Mesodermal cell (in vitro differentiated cells): ENCODE data around the gene VSTM2L.
"Not testable (repeated sequence)": the region's sequence is repeated elsewhere in the genome, so short reads cannot be mapped to it uniquely, and the experiment has no call there.

ENCODE experiments used
- H3K27ac ChIP-seq: 2 replicates; pipeline ENCODE4 v1.7.0; 2013; ENCODE audit warnings: mild to moderate bottlenecking, low read depth, low read length, moderate library complexity; ENCODE audit not compliant: severe bottlenecking
- H3K36me3 ChIP-seq: 2 replicates; pipeline ENCODE4 v1.7.1; 2013; ENCODE audit warnings: mild to moderate bottlenecking, low read length, moderate library complexity; ENCODE audit not compliant: control insufficient read depth, insufficient read depth
- H3K4me1 ChIP-seq: one replicate; pipeline ENCODE4 v1.7.1; 2013; ENCODE audit warnings: mild to moderate bottlenecking, low read length; ENCODE audit not compliant: insufficient read depth, control insufficient read depth, poor library complexity, severe bottlenecking
- H3K4me3 ChIP-seq: 2 replicates; pipeline ENCODE4 v1.7.0; 2013; ENCODE audit warnings: low read length, control low read depth, mild to moderate bottlenecking; ENCODE audit not compliant: insufficient read depth, poor library complexity, severe bottlenecking; ENCODE audit errors: extremely low read depth
- H3K9me3 ChIP-seq: 2 replicates; pipeline ENCODE4 v1.7.1; 2013; ENCODE audit warnings: mild to moderate bottlenecking, low read length, moderate library complexity; ENCODE audit not compliant: control insufficient read depth
- WGBS, 2 experiments: methylation state at CpG; one replicate each; pipeline ENCODE4 v1.1.5; 2013; ENCODE audit warnings: missing lambda C conversion rate in 2 of 2; ENCODE audit not compliant: insufficient coverage in 2 of 2; 5-methylcytosine and 5-hydroxymethylcytosine counted together

Gene VSTM2L

DNA sequence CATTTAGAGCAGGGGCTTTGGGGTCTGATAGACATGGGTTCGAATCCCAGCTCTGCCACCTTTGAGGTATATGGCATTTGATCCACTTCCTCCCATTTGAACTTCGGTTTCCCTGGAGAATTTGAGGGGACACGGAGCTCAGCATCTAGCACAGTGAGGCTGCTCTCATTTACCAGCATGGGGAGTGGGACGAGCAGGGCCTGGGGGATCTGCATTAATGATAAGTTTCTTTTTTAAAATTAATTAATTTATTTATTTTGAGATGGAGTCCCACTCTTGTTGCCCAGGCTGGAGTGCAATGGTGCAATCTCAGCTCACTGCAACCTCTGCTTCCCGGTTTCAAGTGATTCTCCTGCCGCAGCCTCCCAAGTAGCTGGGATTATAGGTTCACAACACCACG, 52.6 kb downstream of the VSTM2L start:
- 90 to 96% methylated on average over 3 to 5 of the region's 7 CpGs for WGBS, 2 experiments
- no peak overlapping the region for H3K4me3 ChIP-seq
- H3K27ac ChIP-seq = no peak overlapping the region
- H3K9me3 ChIP-seq = no peaks in the 10 kb centered on the region
- H3K36me3 ChIP-seq = no peaks in the 10 kb centered on the region
- no peaks in the 10 kb centered on the region for H3K4me1 ChIP-seq

DNA sequence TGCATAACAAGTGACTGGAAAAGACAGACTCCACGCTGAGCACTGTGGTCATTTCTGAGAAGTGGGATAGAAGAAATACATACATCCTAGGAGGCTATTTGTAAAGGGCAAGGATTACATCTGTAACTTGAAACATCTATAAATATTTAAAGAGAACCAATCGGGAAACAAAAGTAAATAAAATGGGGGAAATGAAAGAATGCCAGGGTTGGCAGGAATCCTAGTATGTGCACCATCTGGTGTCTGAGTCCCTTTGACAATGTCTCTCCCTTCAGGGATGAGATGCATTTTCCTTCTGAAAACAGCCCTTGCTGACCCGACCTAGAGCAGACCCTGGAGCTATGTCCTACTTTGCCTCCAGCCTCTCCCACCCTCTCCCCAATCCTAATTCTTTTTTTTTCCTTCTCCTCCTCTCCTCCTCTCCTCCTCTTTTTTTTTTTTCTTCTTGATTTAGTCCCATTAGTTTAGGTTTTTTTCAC, 53.2 kb downstream of the VSTM2L start:
- no peaks in the 10 kb centered on the region for H3K36me3 ChIP-seq
- H3K4me3 ChIP-seq = no peak overlapping the region
- H3K9me3 ChIP-seq = no peaks in the 10 kb centered on the region
- H3K4me1 ChIP-seq = no peaks in the 10 kb centered on the region
- WGBS, 2 experiments = 46 to 63% methylated on average over 1 to 2 of the region's 3 CpGs
- no peak overlapping the region for H3K27ac ChIP-seq

- 78 to 89% methylated on average over 1 of the region's 2 CpGs for WGBS, 2 experiments
Observed at GRCh38 chr20:37958856-37959520, 56.1 kb downstream of the VSTM2L start.

DNA sequence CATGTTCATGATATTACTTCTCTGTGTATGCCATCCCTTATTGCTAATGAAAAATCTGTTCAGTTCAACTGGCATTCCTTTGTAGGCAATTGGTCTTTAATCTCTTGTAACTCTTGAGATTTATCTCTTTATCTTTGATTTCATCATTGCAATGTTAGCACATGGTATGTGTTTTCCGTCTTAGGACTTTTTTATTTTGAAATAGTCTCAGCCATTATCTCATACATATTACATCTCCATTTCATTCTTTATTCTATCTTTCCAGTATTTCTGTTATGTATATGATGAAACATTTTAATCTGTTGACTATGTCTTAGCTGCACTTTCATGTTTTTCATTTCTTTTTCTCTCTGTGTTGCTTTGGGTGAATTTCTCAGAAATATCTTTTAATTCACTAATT, 58.1 kb downstream of the VSTM2L start:
- H3K36me3 ChIP-seq = no peaks in the 10 kb centered on the region
- H3K4me3 ChIP-seq = no peak overlapping the region
- no peak overlapping the region for H3K27ac ChIP-seq
- no peaks in the 10 kb centered on the region for H3K9me3 ChIP-seq
- H3K4me1 ChIP-seq = no peaks in the 10 kb centered on the region
- WGBS, 2 experiments = no CpG with 5 or more reads among the region's 1 CpG

More at GRCh38 chr20:37958856-37959520, 56.1 kb downstream of the VSTM2L start:
- Histone ChIP-seq H3K4me1 (no peaks in the 10 kb centered on the region), H3K4me3 (no peak overlapping the region), H3K36me3 (no peaks in the 10 kb centered on the region), H3K27ac (no peak overlapping the region), H3K9me3 (no peaks in the 10 kb centered on the region)

- not testable (repeated sequence) for H3K9me3 ChIP-seq, H3K27ac ChIP-seq, H3K36me3 ChIP-seq, H3K4me1 ChIP-seq, H3K4me3 ChIP-seq
- WGBS, 2 experiments = 100% methylated on average over 1 of the region's 2 CpGs; no CpG with 5 or more reads in 1 of the 2 experiments
Observed at GRCh38 chr20:37963483-37963882, 60.6 kb downstream of the VSTM2L start.

- H3K4me1 ChIP-seq = no peaks in the 10 kb centered on the region
- 61 to 72% methylated on average over 6 of the region's 6 CpGs for WGBS, 2 experiments
- H3K9me3 ChIP-seq = peaks cover 5% of the 10 kb centered on the region
- H3K4me3 ChIP-seq = no peak overlapping the region
- H3K27ac ChIP-seq = no peak overlapping the region
- H3K36me3 ChIP-seq = no peaks in the 10 kb centered on the region
Observed at GRCh38 chr20:37968841-37969401, 66.0 kb downstream of the VSTM2L start.

- H3K4me1 ChIP-seq = no peaks in the 10 kb centered on the region
- H3K27ac ChIP-seq = no peak overlapping the region
- WGBS, 2 experiments = 83 to 84% methylated on average over 5 to 7 of the region's 7 CpGs
- H3K4me3 ChIP-seq = no peak overlapping the region
- H3K36me3 ChIP-seq = no peaks in the 10 kb centered on the region
- H3K9me3 ChIP-seq = peaks cover 5% of the 10 kb centered on the region
Observed at GRCh38 chr20:37969949-37970855, 67.3 kb downstream of the VSTM2L start.

DNA sequence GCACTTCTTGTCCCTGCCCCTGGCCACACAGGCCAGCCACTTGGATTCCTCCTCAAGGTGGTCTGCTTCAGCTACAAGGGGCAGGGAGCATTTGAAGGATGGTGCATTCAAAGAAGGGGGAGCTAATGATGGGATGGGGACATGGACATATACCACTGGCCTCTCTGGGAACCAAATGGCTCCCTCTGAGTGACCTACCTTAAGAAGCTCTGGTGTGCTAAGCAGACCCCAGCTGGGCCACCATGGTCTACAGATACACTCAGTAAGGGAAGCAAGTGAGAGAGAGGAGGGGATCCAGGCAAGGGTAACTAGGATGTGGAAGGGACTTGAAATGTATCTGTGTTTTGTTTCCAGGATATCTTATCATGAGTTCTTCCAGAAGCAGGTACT, 67.9 kb downstream of the VSTM2L start:
- H3K4me3 ChIP-seq = no peak overlapping the region

GRCh38 chr20:37971561-37972127, 68.7 kb downstream of the VSTM2L start:
- H3K36me3 ChIP-seq = no peaks in the 10 kb centered on the region
- no peak overlapping the region for H3K27ac ChIP-seq
- peaks cover 5% of the 10 kb centered on the region for H3K9me3 ChIP-seq
- 93 to 94% methylated on average over 4 to 5 of the region's 5 CpGs for WGBS, 2 experiments
- no peaks in the 10 kb centered on the region for H3K4me1 ChIP-seq
- H3K4me3 ChIP-seq = no peak overlapping the region

More for the DNA sequence above, 67.9 kb downstream of the VSTM2L start:
- Histone ChIP-seq H3K27ac (no peak overlapping the region), H3K4me1 (no peaks in the 10 kb centered on the region), H3K9me3 (peaks cover 5% of the 10 kb centered on the region), H3K36me3 (no peaks in the 10 kb centered on the region)

DNA sequence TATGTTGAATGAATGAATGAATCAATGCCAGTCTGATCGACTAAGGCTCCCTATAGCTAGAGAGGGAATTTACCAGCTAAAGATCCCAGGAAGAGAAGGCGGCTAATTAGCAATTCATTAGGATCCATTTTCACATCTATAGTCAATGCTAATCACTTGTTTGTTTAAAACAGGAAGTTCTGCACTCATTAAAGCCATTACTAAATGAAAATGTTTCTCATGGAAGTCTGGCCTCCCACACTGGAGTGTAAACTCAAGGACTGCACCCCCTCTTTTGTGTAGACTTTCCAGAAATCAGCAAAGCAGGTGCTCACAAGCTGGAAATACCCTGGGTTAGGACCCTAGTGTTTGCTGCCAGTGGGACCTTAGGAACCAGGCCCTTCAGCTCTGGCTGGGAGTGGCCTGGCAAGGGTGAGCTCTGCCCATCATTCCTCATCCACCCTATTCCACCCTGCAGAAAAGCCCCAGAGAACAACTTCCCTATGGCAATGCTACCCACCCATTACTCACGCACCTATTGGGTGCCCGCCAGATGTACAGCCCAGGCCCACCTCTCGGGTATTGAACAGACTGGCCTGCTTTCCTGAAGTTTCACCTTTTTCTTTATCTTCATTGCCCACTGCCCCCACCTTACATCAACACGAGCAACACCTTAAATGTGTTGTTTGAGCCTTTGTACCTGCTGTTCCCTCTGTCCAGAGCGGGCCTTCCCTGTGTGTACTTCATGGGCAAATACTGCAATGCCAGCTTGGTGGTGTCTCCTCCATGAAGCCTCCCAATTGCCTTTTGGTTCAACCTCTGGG, 69.5 kb downstream of the VSTM2L start:
- WGBS, 2 experiments = 85 to 94% methylated on average over 5 of the region's 7 CpGs
- Histone ChIP-seq H3K9me3 (peaks cover 5% of the 10 kb centered on the region), H3K36me3 (no peaks in the 10 kb centered on the region), H3K4me3 (no peak overlapping the region), H3K4me1 (no peaks in the 10 kb centered on the region), H3K27ac (no peak overlapping the region)
